Measurements from ENCODE around the gene ADAMTS9.

ADAMTS9 gene

GRCh38 chr3:64502284-64502683 is 185.5 kb downstream of the ADAMTS9 start:
- Histone ChIP-seq H3K27ac (ENCODE audit: low read depth, low read length) (peak overlapping the region; percentile 70), H3K27me3 (ENCODE audit: control insufficient read depth, insufficient read depth, low read length) (no peaks in the 10 kb centered on the region), H3K9ac (ENCODE audit: low read depth, low read length) (no peak overlapping the region), H3K36me3 (ENCODE audit: control insufficient read depth, insufficient read depth, low read length) (no peaks in the 10 kb centered on the region), H3K4me1 (ENCODE audit: control insufficient read depth, insufficient read depth, low read length) (peaks cover 10% of the 10 kb centered on the region; the same call in 1 of the 2 replicates), H3K9me3 (ENCODE audit: control insufficient read depth, insufficient read depth, low read length) (no peaks in the 10 kb centered on the region), H3K4me3 (ENCODE audit: low read depth, low read length) (no peak overlapping the region)

GRCh38 chr3:64501298-64501906 is 186.4 kb downstream of the ADAMTS9 start:
- no peaks in the 10 kb centered on the region for H3K9me3 ChIP-seq (ENCODE audit: control insufficient read depth, insufficient read depth, low read length)
- H3K36me3 ChIP-seq (ENCODE audit: control insufficient read depth, insufficient read depth, low read length): no peaks in the 10 kb centered on the region
- no peak overlapping the region for H3K4me3 ChIP-seq (ENCODE audit: low read depth, low read length)
- peaks cover 10% of the 10 kb centered on the region; the same call in 1 of the 2 replicates for H3K4me1 ChIP-seq (ENCODE audit: control insufficient read depth, insufficient read depth, low read length)
- no peak overlapping the region for H3K9ac ChIP-seq (ENCODE audit: low read depth, low read length)
- H3K27ac ChIP-seq (ENCODE audit: low read depth, low read length): peak overlapping the region; percentile 70
- H3K27me3 ChIP-seq (ENCODE audit: control insufficient read depth, insufficient read depth, low read length): no peaks in the 10 kb centered on the region

GRCh38 chr3:64496786-64497490 is 190.9 kb downstream of the ADAMTS9 start:
- H3K4me1 ChIP-seq (ENCODE audit: control insufficient read depth, insufficient read depth, low read length): peaks cover 8% of the 10 kb centered on the region; the same call in 1 of the 2 replicates
- no peak overlapping the region for H3K9ac ChIP-seq (ENCODE audit: low read depth, low read length)
- H3K36me3 ChIP-seq (ENCODE audit: control insufficient read depth, insufficient read depth, low read length): no peaks in the 10 kb centered on the region
- no peak overlapping the region for H3K27ac ChIP-seq (ENCODE audit: low read depth, low read length)
- H3K4me3 ChIP-seq (ENCODE audit: low read depth, low read length): no peak overlapping the region
- no peaks in the 10 kb centered on the region for H3K27me3 ChIP-seq (ENCODE audit: control insufficient read depth, insufficient read depth, low read length)
- H3K9me3 ChIP-seq (ENCODE audit: control insufficient read depth, insufficient read depth, low read length): no peaks in the 10 kb centered on the region

- Histone ChIP-seq H3K4me3 (ENCODE audit: low read depth, low read length) (no peak overlapping the region), H3K36me3 (ENCODE audit: control insufficient read depth, insufficient read depth, low read length) (no peaks in the 10 kb centered on the region), H3K27ac (ENCODE audit: low read depth, low read length) (no peak overlapping the region), H3K4me1 (ENCODE audit: control insufficient read depth, insufficient read depth, low read length) (peaks cover 12% of the 10 kb centered on the region), H3K9me3 (ENCODE audit: control insufficient read depth, insufficient read depth, low read length) (no peaks in the 10 kb centered on the region), H3K27me3 (ENCODE audit: control insufficient read depth, insufficient read depth, low read length) (no peaks in the 10 kb centered on the region), H3K9ac (ENCODE audit: low read depth, low read length) (no peak overlapping the region)
These were observed 191.9 kb downstream of the ADAMTS9 start for GRCh38 chr3:64495781-64496334.

GRCh38 chr3:64495121-64495780 is 192.5 kb downstream of the ADAMTS9 start:
- Histone ChIP-seq H3K4me1 (ENCODE audit: control insufficient read depth, insufficient read depth, low read length) (peaks cover 18% of the 10 kb centered on the region), H3K9ac (ENCODE audit: low read depth, low read length) (no peak overlapping the region), H3K27me3 (ENCODE audit: control insufficient read depth, insufficient read depth, low read length) (peaks cover 3% of the 10 kb centered on the region; the same call in 1 of the 2 replicates), H3K27ac (ENCODE audit: low read depth, low read length) (no peak overlapping the region), H3K36me3 (ENCODE audit: control insufficient read depth, insufficient read depth, low read length) (no peaks in the 10 kb centered on the region), H3K9me3 (ENCODE audit: control insufficient read depth, insufficient read depth, low read length) (no peaks in the 10 kb centered on the region), H3K4me3 (ENCODE audit: low read depth, low read length) (no peak overlapping the region)

- Histone ChIP-seq H3K27me3 (ENCODE audit: control insufficient read depth, insufficient read depth, low read length) (peaks cover 11% of the 10 kb centered on the region), H3K27ac (ENCODE audit: low read depth, low read length) (no peak overlapping the region), H3K4me1 (ENCODE audit: control insufficient read depth, insufficient read depth, low read length) (peaks cover 26% of the 10 kb centered on the region), H3K36me3 (ENCODE audit: control insufficient read depth, insufficient read depth, low read length) (no peaks in the 10 kb centered on the region), H3K9me3 (ENCODE audit: control insufficient read depth, insufficient read depth, low read length) (no peaks in the 10 kb centered on the region), H3K4me3 (ENCODE audit: low read depth, low read length) (no peak overlapping the region), H3K9ac (ENCODE audit: low read depth, low read length) (no peak overlapping the region)
These were observed 193.3 kb downstream of the ADAMTS9 start for GRCh38 chr3:64494526-64494925.

- Histone ChIP-seq H3K4me3 (ENCODE audit: low read depth, low read length) (no peak overlapping the region), H3K27me3 (ENCODE audit: control insufficient read depth, insufficient read depth, low read length) (peaks cover 11% of the 10 kb centered on the region), H3K36me3 (ENCODE audit: control insufficient read depth, insufficient read depth, low read length) (no peaks in the 10 kb centered on the region), H3K4me1 (ENCODE audit: control insufficient read depth, insufficient read depth, low read length) (peaks cover 31% of the 10 kb centered on the region), H3K9ac (ENCODE audit: low read depth, low read length) (no peak overlapping the region), H3K27ac (ENCODE audit: low read depth, low read length) (no peak overlapping the region), H3K9me3 (ENCODE audit: control insufficient read depth, insufficient read depth, low read length) (no peaks in the 10 kb centered on the region)
These were observed 194.7 kb downstream of the ADAMTS9 start for GRCh38 chr3:64493149-64493548.

- Histone ChIP-seq H3K27me3 (ENCODE audit: control insufficient read depth, insufficient read depth, low read length) (peaks cover 11% of the 10 kb centered on the region), H3K9ac (ENCODE audit: low read depth, low read length) (no peak overlapping the region), H3K4me1 (ENCODE audit: control insufficient read depth, insufficient read depth, low read length) (peaks cover 31% of the 10 kb centered on the region), H3K9me3 (ENCODE audit: control insufficient read depth, insufficient read depth, low read length) (no peaks in the 10 kb centered on the region), H3K27ac (ENCODE audit: low read depth, low read length) (peak overlapping the region; percentile 38), H3K4me3 (ENCODE audit: low read depth, low read length) (no peak overlapping the region), H3K36me3 (ENCODE audit: control insufficient read depth, insufficient read depth, low read length) (no peaks in the 10 kb centered on the region)
These were observed 196.0 kb downstream of the ADAMTS9 start for GRCh38 chr3:64491843-64492242.

- H3K4me1 ChIP-seq (ENCODE audit: control insufficient read depth, insufficient read depth, low read length): peaks cover 31% of the 10 kb centered on the region
- peaks cover 11% of the 10 kb centered on the region for H3K27me3 ChIP-seq (ENCODE audit: control insufficient read depth, insufficient read depth, low read length)
- no peak overlapping the region for H3K4me3 ChIP-seq (ENCODE audit: low read depth, low read length)
- H3K36me3 ChIP-seq (ENCODE audit: control insufficient read depth, insufficient read depth, low read length): no peaks in the 10 kb centered on the region
- H3K9ac ChIP-seq (ENCODE audit: low read depth, low read length): no peak overlapping the region
- no peaks in the 10 kb centered on the region for H3K9me3 ChIP-seq (ENCODE audit: control insufficient read depth, insufficient read depth, low read length)
- H3K27ac ChIP-seq (ENCODE audit: low read depth, low read length): no peak overlapping the region
These were observed 197.5 kb downstream of the ADAMTS9 start for GRCh38 chr3:64490180-64490724.

GRCh38 chr3:64489361-64490044 is 198.3 kb downstream of the ADAMTS9 start:
- Histone ChIP-seq H3K27ac (ENCODE audit: low read depth, low read length) (no peak overlapping the region), H3K4me3 (ENCODE audit: low read depth, low read length) (peak overlapping the region; percentile 42), H3K9me3 (ENCODE audit: control insufficient read depth, insufficient read depth, low read length) (no peaks in the 10 kb centered on the region), H3K36me3 (ENCODE audit: control insufficient read depth, insufficient read depth, low read length) (no peaks in the 10 kb centered on the region), H3K27me3 (ENCODE audit: control insufficient read depth, insufficient read depth, low read length) (peaks cover 11% of the 10 kb centered on the region), H3K9ac (ENCODE audit: low read depth, low read length) (no peak overlapping the region), H3K4me1 (ENCODE audit: control insufficient read depth, insufficient read depth, low read length) (peaks cover 31% of the 10 kb centered on the region)
